Tibial nerve (tissue), 4 donors: Measurements from ENCODE around the gene FGF23. TPM values are rescaled to one million over a fixed set of nuclear protein-coding genes. Genes with fewer than 3 reads are reported as not detected.

Experiments
- DNase-seq, 2 donors: peaks; one replicate each; pipeline ENCODE4 v3.0.0-alpha.2; 2019; ENCODE audit warnings: low spot score in 2 of 2
- H3K27ac ChIP-seq, 4 donors: fragments of 200-600 bp; sonication (generic) in 3 of 4; one replicate each; pipeline ENCODE4 v1.5.1; 2017 to 2019; ENCODE audit warnings: mild to moderate bottlenecking in 1 of 4
- H3K27me3 ChIP-seq, 2 donors: fragments of 200-600 bp; sonication (generic) in 1 of 2; one replicate each; pipeline versions ENCODE4 v1.5.1 to v1.6.0; 2017 to 2019
- H3K36me3 ChIP-seq, 3 donors: fragments of 200-600 bp; sonication (generic); one replicate each; pipeline ENCODE4 v1.5.1; 2018 to 2019
- H3K4me1 ChIP-seq, 4 donors: fragments of 200-600 bp; sonication (generic) in 3 of 4; one replicate each; pipeline ENCODE4 v1.5.1; 2017 to 2019
- H3K4me3 ChIP-seq, 4 donors: fragments of 200-600 bp; sonication (generic) in 3 of 4; one replicate each; pipeline ENCODE4 v1.5.1; 2017 to 2019; ENCODE audit warnings: mild to moderate bottlenecking in 1 of 4, moderate library complexity in 1 of 4
- H3K9me3 ChIP-seq, 4 donors: fragments of 200-600 bp; sonication (generic) in 3 of 4; one replicate each; pipeline ENCODE4 v1.5.1; 2017 to 2019
- CTCF ChIP-seq, 5 experiments: fragments of 200-600 bp in 3 of 5; fragments of 450-650 bp in 2 of 5; sonication (generic) in 3 of 5; IDR thresholded peaks; one replicate each; pipeline ENCODE4 v1.5.1; 2016 to 2019; ENCODE audit warnings: antibody characterized with exemption in 5 of 5, mild to moderate bottlenecking in 3 of 5, moderate library complexity in 2 of 5
- EP300 ChIP-seq, 2 donors: sonication (generic); formaldehyde crosslinking; IDR thresholded peaks; one replicate each; pipeline ENCODE4 v1.6.1; 2017; ENCODE audit warnings: antibody characterized with exemption in 2 of 2, mild to moderate bottlenecking in 1 of 2
- POLR2A ChIP-seq, 2 donors: fragments of 450-650 bp; IDR thresholded peaks; one replicate each; pipeline ENCODE4 v1.6.1; 2017; ENCODE audit warnings: antibody characterized with exemption in 2 of 2, mild to moderate bottlenecking in 2 of 2, moderate library complexity in 2 of 2
- WGBS, 2 donors: methylation state at CpG; one replicate each; pipeline ENCODE4 v1.1.5; 2018; 5-methylcytosine and 5-hydroxymethylcytosine counted together
- total RNA-seq, 4 donors: library from RNA; depleted of rRNA; stranded (reverse); fragments of >200 nt; gene quantifications; one replicate each; pipeline ENCODE4 v1.1.0, GENCODE V29; 2016

The FGF23 gene
- total RNA-seq, 4 donors from 2014 or later: not detected

- 87 to 90% methylated on average over 5 of the region's 5 CpGs for WGBS, 2 donors
- no peaks in the 10 kb centered on the region for H3K9me3 ChIP-seq
- H3K36me3 ChIP-seq: no peaks in the 10 kb centered on the region
- no peak for DNase-seq
- H3K27me3 ChIP-seq: no peaks in the 10 kb centered on the region
- no peak overlapping the region for H3K27ac ChIP-seq
- H3K4me3 ChIP-seq: no peak overlapping the region
- no peaks in the 10 kb centered on the region for H3K4me1 ChIP-seq
- TF ChIP-seq POLR2A (IDR thresholded peaks at IDR 0.05): no peak
- no peak for TF ChIP-seq CTCF (IDR thresholded peaks at IDR 0.05)
- TF ChIP-seq EP300 (IDR thresholded peaks at IDR 0.05): no peak
Observed at GRCh38 chr12:4387607-4388006, 8.1 kb upstream of the FGF23 start.

DNA sequence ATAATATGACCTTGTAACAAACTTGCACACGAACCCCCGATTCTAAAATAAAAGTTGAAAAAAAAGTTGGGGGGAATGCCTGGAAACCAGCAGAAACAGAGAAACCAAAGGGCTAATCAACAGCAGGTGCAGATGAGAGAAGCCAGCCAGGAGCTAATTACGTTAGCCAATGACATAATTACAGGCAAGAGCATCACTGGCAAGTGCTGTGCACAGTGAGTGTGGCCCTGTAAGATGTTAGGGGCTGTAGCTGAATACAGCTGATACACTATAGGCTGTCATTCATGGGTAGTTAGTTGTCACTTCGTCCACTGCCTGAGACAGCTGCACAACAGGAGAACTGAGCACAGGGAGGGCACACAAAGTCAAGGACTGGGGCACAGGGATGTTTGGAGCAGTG lies 7.3 kb upstream of the FGF23 start:
- H3K4me3 ChIP-seq: no peak overlapping the region
- no peaks in the 10 kb centered on the region for H3K27me3 ChIP-seq
- H3K27ac ChIP-seq: no peak overlapping the region
- H3K9me3 ChIP-seq: no peaks in the 10 kb centered on the region
- TF ChIP-seq EP300 (IDR thresholded peaks at IDR 0.05): no peak
- TF ChIP-seq CTCF (IDR thresholded peaks at IDR 0.05): no peak
- TF ChIP-seq POLR2A (IDR thresholded peaks at IDR 0.05): no peak
- DNase-seq: no peak
- 51 to 73% methylated on average over 4 of the region's 4 CpGs for whole genome bisulfite sequencing, 2 donors
- no peaks in the 10 kb centered on the region for H3K36me3 ChIP-seq
- H3K4me1 ChIP-seq: no peaks in the 10 kb centered on the region

- no peaks in the 10 kb centered on the region for H3K9me3 ChIP-seq
- no peak for DNase-seq
- no peaks in the 10 kb centered on the region for H3K36me3 ChIP-seq
- no peaks in the 10 kb centered on the region for H3K4me1 ChIP-seq
- 67 to 69% methylated on average over 8 of the region's 8 CpGs for WGBS, 2 donors
- H3K4me3 ChIP-seq: no peak overlapping the region
- no peaks in the 10 kb centered on the region for H3K27me3 ChIP-seq
- TF ChIP-seq EP300 (IDR thresholded peaks at IDR 0.05) (no peak), POLR2A (IDR thresholded peaks at IDR 0.05) (no peak), CTCF (IDR thresholded peaks at IDR 0.05) (no peak)
- H3K27ac ChIP-seq: no peak overlapping the region
Observed at GRCh38 chr12:4383304-4383865, 3.9 kb upstream of the FGF23 start.

DNA sequence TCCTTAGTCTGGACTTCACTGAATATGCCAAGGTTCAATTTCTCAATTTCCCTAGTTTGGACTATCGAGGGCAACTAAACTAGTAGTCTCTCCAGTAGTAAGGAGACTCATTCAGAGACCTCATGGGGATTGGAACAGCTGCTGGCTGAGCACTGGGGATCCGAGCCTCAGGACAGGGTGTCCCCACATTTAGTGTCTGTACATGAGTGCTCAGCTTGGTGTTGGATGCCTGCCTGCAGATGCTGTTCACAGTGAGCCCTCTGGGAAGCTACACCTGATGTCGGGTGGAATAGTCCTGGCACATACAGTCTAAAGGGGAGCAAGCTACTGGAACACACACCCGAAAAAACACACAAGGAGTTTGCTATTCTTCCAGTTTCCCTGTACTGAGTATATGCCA lies 820 bp upstream of the FGF23 start:
- Histone ChIP-seq H3K36me3 (no peaks in the 10 kb centered on the region), H3K4me1 (no peaks in the 10 kb centered on the region), H3K4me3 (no peak overlapping the region), H3K9me3 (no peaks in the 10 kb centered on the region), H3K27me3 (no peaks in the 10 kb centered on the region), H3K27ac (no peak overlapping the region)
- no peak for DNase-seq
- TF ChIP-seq CTCF (IDR thresholded peaks at IDR 0.05) (no peak), EP300 (IDR thresholded peaks at IDR 0.05) (no peak), POLR2A (IDR thresholded peaks at IDR 0.05) (no peak)
- WGBS, 2 donors: 80 to 84% methylated on average over 4 of the region's 4 CpGs

DNA sequence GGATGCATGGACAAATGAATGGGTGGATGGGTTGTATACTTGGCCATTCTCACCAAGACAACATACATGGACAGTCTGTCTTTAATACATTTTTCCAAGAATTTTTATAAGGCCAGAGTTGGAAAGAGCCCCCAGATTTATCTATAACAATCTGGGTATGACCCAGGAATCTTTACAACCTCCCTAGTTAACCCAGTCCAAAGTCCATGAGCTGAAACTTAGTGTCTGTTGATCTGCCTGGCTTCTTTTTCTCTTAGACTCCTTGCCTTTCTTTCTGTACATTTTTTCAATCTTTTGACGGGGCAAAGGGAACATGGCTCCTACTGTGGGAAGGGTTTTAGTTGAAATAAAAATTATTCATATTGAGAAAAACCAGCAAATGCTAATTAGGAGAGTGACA lies 740 bp downstream of the FGF23 start:
- H3K27ac ChIP-seq: no peak overlapping the region
- no peaks in the 10 kb centered on the region for H3K9me3 ChIP-seq
- H3K4me3 ChIP-seq: no peak overlapping the region
- TF ChIP-seq EP300 (IDR thresholded peaks at IDR 0.05) (no peak), POLR2A (IDR thresholded peaks at IDR 0.05) (no peak), CTCF (IDR thresholded peaks at IDR 0.05) (no peak)
- no peaks in the 10 kb centered on the region for H3K36me3 ChIP-seq
- no peaks in the 10 kb centered on the region for H3K27me3 ChIP-seq
- 76 to 83% methylated on average over 1 of the region's 1 CpG for WGBS, 2 donors
- no peak for DNase-seq
- H3K4me1 ChIP-seq: no peaks in the 10 kb centered on the region
